ENCODE measurements around the gene BABAM2. TPM values are rescaled to one million over a fixed set of nuclear protein-coding genes. Genes with fewer than 3 reads are reported as not detected.

BABAM2 gene
- total RNA-seq, 2 experiments from 2014 or later: 19.7 to 33.2 TPM

- Histone ChIP-seq H3K9me2 (ENCODE audit: insufficient read depth, low read length) (no peaks in the 10 kb centered on the region), H3K36me3 (ENCODE audit: insufficient read depth, low read length) (no peaks in the 10 kb centered on the region), H4K20me1 (ENCODE audit: insufficient read depth, low read length) (no peaks in the 10 kb centered on the region), H3K4me2 (ENCODE audit: low read length) (no peak overlapping the region), H3K9me3 (ENCODE audit: low read length) (peaks cover 7% of the 10 kb centered on the region; the same call in 1 of the 2 replicates), H3K4me1 (ENCODE audit: insufficient read depth, low read length, poor library complexity, severe bottlenecking) (no peaks in the 10 kb centered on the region), H3K27ac (ENCODE audit: low read depth, low read length, poor library complexity, severe bottlenecking) (no peak overlapping the region), H2AFZ (ENCODE audit: low read length) (no peak overlapping the region), H3K79me2 (ENCODE audit: insufficient read depth, low read depth, low read length) (no peaks in the 10 kb centered on the region), H3K4me3 (ENCODE audit: low read depth, low read length, poor library complexity, severe bottlenecking) (no peak overlapping the region)
- TF ChIP-seq EZH2phosphoT487 (IDR thresholded peaks at IDR 0.05; ENCODE audit: borderline replicate concordance, low read depth, low read length) (no peak), CTCF (conservative IDR thresholded peaks at IDR 0.05; ENCODE audit: low read length) (no peak)
- no TSS peak for BruUV-seq (replicated peaks)
- intact Hi-C loops (cut with micrococcal nuclease; ENCODE audit: unreplicated experiment): no loop called here
- POLR2A ChIA-PET: no interaction called here
- CTCF ChIA-PET (ENCODE audit: unreplicated experiment): no interaction called here
- no peak for DNase-seq (ENCODE audit: low spot score)
Observed at GRCh38 chr2:28175028-28175427, 284.5 kb downstream of the BABAM2 start.

- no peak overlapping the region for H3K4me2 ChIP-seq (ENCODE audit: low read length)
- no peak overlapping the region for H3K27ac ChIP-seq (ENCODE audit: low read depth, low read length, poor library complexity, severe bottlenecking)
- no peaks in the 10 kb centered on the region for H3K79me2 ChIP-seq (ENCODE audit: insufficient read depth, low read depth, low read length)
- no TSS peak for BruUV-seq (replicated peaks)
- H2AFZ ChIP-seq (ENCODE audit: low read length): no peak overlapping the region
- H3K9me2 ChIP-seq (ENCODE audit: insufficient read depth, low read length): no peaks in the 10 kb centered on the region
- no peak for TF ChIP-seq EZH2phosphoT487 (IDR thresholded peaks at IDR 0.05; ENCODE audit: borderline replicate concordance, low read depth, low read length)
- no peak for TF ChIP-seq CTCF (conservative IDR thresholded peaks at IDR 0.05; ENCODE audit: low read length)
- no peaks in the 10 kb centered on the region for H3K36me3 ChIP-seq (ENCODE audit: insufficient read depth, low read length)
- ChIA-PET CTCF (ENCODE audit: unreplicated experiment) (no interaction called here), POLR2A (no interaction called here)
- no peaks in the 10 kb centered on the region for H3K4me1 ChIP-seq (ENCODE audit: insufficient read depth, low read length, poor library complexity, severe bottlenecking)
- H3K4me3 ChIP-seq (ENCODE audit: low read depth, low read length, poor library complexity, severe bottlenecking): no peak overlapping the region
- H3K9me3 ChIP-seq (ENCODE audit: low read length): peaks cover 7% of the 10 kb centered on the region; the same call in 1 of the 2 replicates
- DNase-seq (ENCODE audit: low spot score): no peak
- H4K20me1 ChIP-seq (ENCODE audit: insufficient read depth, low read length): no peaks in the 10 kb centered on the region
- intact Hi-C loops (cut with micrococcal nuclease; ENCODE audit: unreplicated experiment): no loop called here
Observed at GRCh38 chr2:28178946-28179345, 288.4 kb downstream of the BABAM2 start.

- ChIA-PET POLR2A (no interaction called here), CTCF (ENCODE audit: unreplicated experiment) (no interaction called here)
- BruUV-seq (replicated peaks): no TSS peak
- TF ChIP-seq EZH2phosphoT487 (IDR thresholded peaks at IDR 0.05; ENCODE audit: borderline replicate concordance, low read depth, low read length) (no peak), CTCF (conservative IDR thresholded peaks at IDR 0.05; ENCODE audit: low read length) (no peak)
- Histone ChIP-seq H3K79me2 (ENCODE audit: insufficient read depth, low read depth, low read length) (no peaks in the 10 kb centered on the region), H3K9me3 (ENCODE audit: low read length) (peaks cover 7% of the 10 kb centered on the region; the same call in 1 of the 2 replicates), H2AFZ (ENCODE audit: low read length) (no peak overlapping the region), H3K9me2 (ENCODE audit: insufficient read depth, low read length) (no peaks in the 10 kb centered on the region), H3K4me3 (ENCODE audit: low read depth, low read length, poor library complexity, severe bottlenecking) (no peak overlapping the region), H3K27ac (ENCODE audit: low read depth, low read length, poor library complexity, severe bottlenecking) (no peak overlapping the region), H3K4me1 (ENCODE audit: insufficient read depth, low read length, poor library complexity, severe bottlenecking) (no peaks in the 10 kb centered on the region), H3K36me3 (ENCODE audit: insufficient read depth, low read length) (no peaks in the 10 kb centered on the region), H3K4me2 (ENCODE audit: low read length) (no peak overlapping the region), H4K20me1 (ENCODE audit: insufficient read depth, low read length) (no peaks in the 10 kb centered on the region)
- intact Hi-C loops (cut with micrococcal nuclease; ENCODE audit: unreplicated experiment): no loop called here
- no peak for DNase-seq (ENCODE audit: low spot score)
Observed at GRCh38 chr2:28181801-28182200, 291.3 kb downstream of the BABAM2 start.
